Ascending aorta (tissue), 2 donors: ENCODE measurements around the gene PRH1. TPM values are rescaled to one million over a fixed set of nuclear protein-coding genes. Genes with fewer than 3 reads are reported as not detected.

ENCODE experiments used
- DNase-seq, 2 donors: peaks; one replicate each; pipeline ENCODE4 v3.0.0-alpha.2; 2019; ENCODE audit warnings: low spot score in 2 of 2
- H3K27ac ChIP-seq, 2 donors: fragments of 200-600 bp; sonication (generic); one replicate each; pipeline ENCODE4 v1.5.1; 2016 to 2017; ENCODE audit warnings: mild to moderate bottlenecking in 1 of 2
- H3K27me3 ChIP-seq: fragments of 200-600 bp; sonication (generic); one replicate; pipeline ENCODE4 v1.5.1; 2017
- H3K36me3 ChIP-seq, 2 donors: fragments of 200-600 bp; sonication (generic); one replicate each; pipeline ENCODE4 v1.5.1; 2016
- H3K4me1 ChIP-seq, 2 donors: fragments of 200-600 bp; sonication (generic); one replicate each; pipeline ENCODE4 v1.5.1; 2016 to 2017; ENCODE audit warnings: mild to moderate bottlenecking in 1 of 2
- H3K4me3 ChIP-seq, 2 donors: fragments of 200-600 bp; sonication (generic); one replicate each; pipeline ENCODE4 v1.5.1; 2016 to 2017; ENCODE audit warnings: mild to moderate bottlenecking in 1 of 2
- H3K9me3 ChIP-seq, 2 donors: fragments of 200-600 bp; sonication (generic); one replicate each; pipeline ENCODE4 v1.5.1; 2016
- intact Hi-C: fragments of 100-400 bp; cut with DNase I; formaldehyde crosslinking; loops from one replicate; pipeline ENCODE4 v1.15.1; 2023
- total RNA-seq: library from RNA; depleted of rRNA; stranded (reverse); fragments of >200 nt; gene quantifications from one replicate; pipeline ENCODE4 v1.1.0, GENCODE V29; 2016
- TF ChIP-seq, protein P1 (sequence below), 3 experiments: fragments of 200-600 bp in 2 of 3; fragments of 450-650 bp in 1 of 3; sonication (generic) in 2 of 3; IDR thresholded peaks; one replicate each; pipeline ENCODE4 v1.5.1; 2016 to 2019; ENCODE audit warnings: antibody characterized with exemption in 3 of 3, mild to moderate bottlenecking in 1 of 3, moderate library complexity in 1 of 3

PRH1 gene
- total RNA-seq, 1 donor from 2014 or later, result not detected

DNA sequence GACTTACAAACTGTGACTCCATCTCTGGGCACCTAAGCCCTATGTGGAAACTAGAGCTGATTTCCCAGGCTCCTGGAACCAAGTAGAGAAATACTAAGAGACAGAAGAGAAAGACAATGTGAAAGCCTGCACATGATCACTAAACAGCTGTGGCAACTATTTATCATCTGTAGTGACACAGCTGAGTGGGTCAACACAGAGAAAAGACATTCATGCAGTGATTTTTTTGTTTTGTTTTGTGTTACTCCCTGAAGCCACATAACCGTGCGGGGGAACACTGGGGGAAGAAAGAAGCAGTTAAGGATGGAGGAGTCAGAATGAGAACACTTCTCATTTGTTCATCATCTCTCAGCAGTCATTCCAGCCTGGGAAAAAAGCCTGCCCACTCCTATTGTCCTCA, 36.3 kb downstream of the PRH1 start:
- no peaks in the 10 kb centered on the region for H3K36me3 ChIP-seq

DNA sequence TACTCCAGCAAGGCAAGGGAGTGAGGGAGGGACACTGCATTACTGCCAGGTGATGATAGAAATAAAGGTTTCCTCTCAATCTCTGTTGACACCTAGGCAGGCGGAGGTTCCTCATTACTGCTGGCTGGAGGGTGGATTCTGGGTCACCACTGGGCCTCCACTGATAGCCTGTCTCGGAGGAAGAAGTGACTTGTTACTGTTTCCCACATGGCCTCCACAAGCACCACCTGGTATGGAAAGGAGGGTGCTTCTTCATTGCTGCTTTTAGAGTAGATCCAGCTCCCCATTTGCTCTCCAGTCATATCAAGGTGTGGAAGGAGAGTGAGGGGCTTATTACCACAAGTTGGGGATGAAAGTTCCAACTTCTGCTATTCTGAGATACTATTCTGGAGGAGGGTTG, 41.2 kb downstream of the PRH1 start:
- Histone ChIP-seq H3K36me3 (no peaks in the 10 kb centered on the region), H3K4me3 (no peak overlapping the region), H3K27ac (no peak overlapping the region), H3K27me3 (no peaks in the 10 kb centered on the region), H3K9me3 (no peaks in the 10 kb centered on the region), H3K4me1 (no peaks in the 10 kb centered on the region)
- intact Hi-C loops, result no loop called here
- TF ChIP-seq, protein P1, sequence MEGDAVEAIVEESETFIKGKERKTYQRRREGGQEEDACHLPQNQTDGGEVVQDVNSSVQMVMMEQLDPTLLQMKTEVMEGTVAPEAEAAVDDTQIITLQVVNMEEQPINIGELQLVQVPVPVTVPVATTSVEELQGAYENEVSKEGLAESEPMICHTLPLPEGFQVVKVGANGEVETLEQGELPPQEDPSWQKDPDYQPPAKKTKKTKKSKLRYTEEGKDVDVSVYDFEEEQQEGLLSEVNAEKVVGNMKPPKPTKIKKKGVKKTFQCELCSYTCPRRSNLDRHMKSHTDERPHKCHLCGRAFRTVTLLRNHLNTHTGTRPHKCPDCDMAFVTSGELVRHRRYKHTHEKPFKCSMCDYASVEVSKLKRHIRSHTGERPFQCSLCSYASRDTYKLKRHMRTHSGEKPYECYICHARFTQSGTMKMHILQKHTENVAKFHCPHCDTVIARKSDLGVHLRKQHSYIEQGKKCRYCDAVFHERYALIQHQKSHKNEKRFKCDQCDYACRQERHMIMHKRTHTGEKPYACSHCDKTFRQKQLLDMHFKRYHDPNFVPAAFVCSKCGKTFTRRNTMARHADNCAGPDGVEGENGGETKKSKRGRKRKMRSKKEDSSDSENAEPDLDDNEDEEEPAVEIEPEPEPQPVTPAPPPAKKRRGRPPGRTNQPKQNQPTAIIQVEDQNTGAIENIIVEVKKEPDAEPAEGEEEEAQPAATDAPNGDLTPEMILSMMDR (IDR thresholded peaks at IDR 0.05), result no peak
- no peak for DNase-seq

More for the DNA sequence above, 36.3 kb downstream of the PRH1 start:
- Histone ChIP-seq H3K4me1 (no peaks in the 10 kb centered on the region), H3K9me3 (no peaks in the 10 kb centered on the region), H3K4me3 (no peak overlapping the region), H3K27ac (no peak overlapping the region), H3K27me3 (no peaks in the 10 kb centered on the region)
- intact Hi-C loops, result no loop called here
- TF ChIP-seq, protein P1 (IDR thresholded peaks at IDR 0.05), result no peak
- no peak for DNase-seq

DNA sequence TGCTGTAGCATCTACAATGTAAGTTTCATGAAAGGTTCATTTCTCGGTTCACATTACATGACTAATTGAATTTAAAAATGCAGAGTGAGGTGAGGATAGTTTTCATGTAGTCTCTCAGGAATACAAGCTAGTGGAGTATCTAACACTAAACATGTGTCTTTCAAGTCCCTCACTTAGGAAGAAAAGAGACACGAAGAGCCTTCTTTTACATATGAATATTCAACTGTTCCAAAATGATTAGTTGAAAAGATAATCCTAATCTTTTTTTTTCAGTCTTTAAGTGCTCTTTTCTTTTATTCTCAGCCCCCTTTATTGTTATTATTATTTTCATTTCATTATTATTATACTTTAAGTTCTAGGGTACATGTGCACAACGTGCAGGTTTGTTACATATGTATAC, 45.6 kb downstream of the PRH1 start:
- Histone ChIP-seq H3K4me1 (no peaks in the 10 kb centered on the region), H3K9me3 (no peaks in the 10 kb centered on the region), H3K27ac (no peak overlapping the region), H3K27me3 (no peaks in the 10 kb centered on the region), H3K36me3 (no peaks in the 10 kb centered on the region), H3K4me3 (no peak overlapping the region)
- TF ChIP-seq, protein P1 (IDR thresholded peaks at IDR 0.05), result no peak
- no peak for DNase-seq
- intact Hi-C loops, result no loop called here

Other genes with a start within 250 kb of the PRH1 start
- 0.21 TPM for gene STYK1, start 210.2 kb downstream of the PRH1 start, total RNA-seq
- gene YBX3, start 160.9 kb downstream of the PRH1 start, total RNA-seq, result 326 TPM
- not detected for gene TAS2R7, start 81.6 kb downstream of the PRH1 start, total RNA-seq
- not detected for gene TAS2R8, start 77.0 kb downstream of the PRH1 start, total RNA-seq
- gene TAS2R9, start 74.1 kb downstream of the PRH1 start, total RNA-seq, result not detected
- not detected for gene TAS2R10, start 57.9 kb downstream of the PRH1 start, total RNA-seq
- gene PRR4, start 34.8 kb downstream of the PRH1 start, total RNA-seq, result not detected
- 1.4 TPM for gene TAS2R13, start 25.3 kb upstream of the PRH1 start, total RNA-seq
- gene PRH2, start 45.0 kb upstream of the PRH1 start, total RNA-seq, result not detected
- not detected for gene TAS2R14, start 55.0 kb upstream of the PRH1 start, total RNA-seq
- gene TAS2R50, start 102.7 kb upstream of the PRH1 start, total RNA-seq, result not detected
- 4.7 TPM for gene TAS2R20, start 114.0 kb upstream of the PRH1 start, total RNA-seq
- gene TAS2R19, start 138.4 kb upstream of the PRH1 start, total RNA-seq, result not detected
- not detected for gene TAS2R31, start 147.2 kb upstream of the PRH1 start, total RNA-seq
- 23.2 TPM for gene TAS2R46, start 178.0 kb upstream of the PRH1 start, total RNA-seq
- not detected for gene TAS2R43, start 208.1 kb upstream of the PRH1 start, total RNA-seq